H1 (cell line): Measurements from ENCODE around the gene KRTAP10-7. TPM values are rescaled to one million over a fixed set of nuclear protein-coding genes. Genes with fewer than 3 reads are reported as not detected.

Experiments
- RAD21 ChIP-seq, 2 experiments: IDR thresholded peaks in 1 of 2; conservative IDR thresholded peaks in 1 of 2; 2 replicates each; pipeline ENCODE4 v1.6.1; 2011; ENCODE audit warnings: low read depth in 2 of 2, low read length in 2 of 2, improper control_type of control experiment in 1 of 2, inconsistent platforms in 1 of 2, mild to moderate bottlenecking in 1 of 2, moderate library complexity in 1 of 2
- polyA plus RNA-seq, 7 experiments: library from polyadenylated mRNA; depleted of rRNA in 3 of 7; stranded (reverse) in 5 of 7; unstranded in 2 of 7; fragments of >200 nt in 5 of 7; fragments of 200-250 nt in 2 of 7; gene quantifications; 1 replicate in 5 of 7; 2 replicates in 1 of 7; 4 replicates in 1 of 7; pipeline versions ENCODE4 v1.2.1 to v1.2.3, GENCODE V29; 2011 to 2013; ENCODE audit warnings: missing spikeins in 2 of 7, mixed read lengths in 2 of 7
- total RNA-seq: library from RNA; stranded (reverse); fragmentation: NEBNext Ultra II Directional; extraction: Animal tissue kit (Norgen Biotek cat#: 25700); gene quantifications from 2 replicates; pipeline ENCODE4 v1.2.1, GENCODE V29; 2021
- TF ChIP-seq, protein P1 (sequence below): IDR thresholded peaks from 2 replicates; pipeline ENCODE4 v1.6.1; 2011; ENCODE audit warnings: low read length, improper control_type of control experiment

The KRTAP10-7 gene
- total and polyA plus RNA-seq, 2 of the 8 experiments (the other 6 are each of a cell fraction or from before 2014, with no cell fraction given): not detected

GRCh38 chr21:44596068-44596725 is 4.2 kb upstream of the KRTAP10-7 start (continued):
- TF ChIP-seq, protein P1, sequence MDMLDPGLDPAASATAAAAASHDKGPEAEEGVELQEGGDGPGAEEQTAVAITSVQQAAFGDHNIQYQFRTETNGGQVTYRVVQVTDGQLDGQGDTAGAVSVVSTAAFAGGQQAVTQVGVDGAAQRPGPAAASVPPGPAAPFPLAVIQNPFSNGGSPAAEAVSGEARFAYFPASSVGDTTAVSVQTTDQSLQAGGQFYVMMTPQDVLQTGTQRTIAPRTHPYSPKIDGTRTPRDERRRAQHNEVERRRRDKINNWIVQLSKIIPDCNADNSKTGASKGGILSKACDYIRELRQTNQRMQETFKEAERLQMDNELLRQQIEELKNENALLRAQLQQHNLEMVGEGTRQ: no peak
- no peak for TF ChIP-seq RAD21 (IDR thresholded peaks at IDR 0.05 in 1 of 2, conservative IDR thresholded peaks at IDR 0.05 in 1 of 2; ENCODE audit: low read depth in 2 of 2, low read length in 2 of 2)
